Renal cortex interstitium (tissue), 11 donors: ENCODE data around the gene RAB3B. TPM values are rescaled to one million over a fixed set of nuclear protein-coding genes. Genes with fewer than 3 reads are reported as not detected.

Source experiments
- DNase-seq, 11 donors: peaks; one replicate each; pipeline ENCODE4 v3.0.0-alpha.2; 2013; ENCODE audit warnings: low read depth in 9 of 11, low spot score in 4 of 11; ENCODE audit errors: extremely low read depth in 1 of 11
- polyA plus RNA-seq, 3 donors: library from polyadenylated mRNA; unstranded; fragments of 120-200 nt; gene quantifications; one replicate each; pipeline ENCODE4 v1.2.1, GENCODE V29; 2013; ENCODE audit not compliant: insufficient read length in 3 of 3

The RAB3B gene
- polyA plus RNA-seq, 3 donors = 5.0 to 6.1 (median 5.4) TPM

DNA sequence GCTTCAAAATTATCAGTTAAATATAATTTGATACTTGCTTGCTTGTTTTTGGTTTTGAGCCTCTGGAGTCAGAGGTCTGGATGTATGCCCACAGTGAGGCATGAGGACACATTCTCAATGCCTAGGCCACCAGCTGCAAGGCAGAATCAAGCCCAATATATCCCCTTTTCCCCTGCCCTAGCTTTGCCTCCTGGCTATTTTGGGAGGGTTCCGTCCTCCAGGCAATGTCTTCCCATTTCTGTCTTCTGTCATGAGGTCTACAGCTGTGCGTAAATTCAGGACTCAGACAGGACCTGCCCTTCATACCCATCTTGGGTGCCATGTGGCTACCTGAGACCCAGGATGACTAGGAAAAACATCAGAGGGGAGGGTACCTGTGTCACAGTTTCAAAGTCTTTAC is 131.2 kb downstream of the RAB3B start:
- no peak for DNase-seq

DNA sequence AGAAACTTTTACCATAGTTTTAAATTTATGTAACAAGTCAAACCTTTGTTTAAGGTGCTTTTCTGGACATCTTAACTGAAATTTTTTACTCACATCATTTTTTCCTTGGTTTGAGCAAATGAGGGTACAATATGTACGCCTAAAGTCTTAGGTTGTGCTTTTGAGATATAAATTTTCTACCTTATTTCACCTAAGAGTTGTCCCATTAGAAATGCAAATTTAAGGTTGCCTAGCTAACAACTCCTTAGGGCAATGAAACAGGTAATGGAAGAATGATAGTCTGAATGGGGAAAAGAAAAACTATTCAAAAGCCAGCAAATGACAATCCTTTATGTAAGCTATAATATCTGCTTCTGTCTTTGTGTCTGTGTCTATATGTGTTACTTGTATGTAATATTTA is 131.6 kb downstream of the RAB3B start:
- no peak for DNase-seq

Other genes with a start within 250 kb of the RAB3B start
- gene NRDC, start 112.0 kb downstream of the RAB3B start, polyA plus RNA-seq = 100 to 1,000 TPM; 123 to 171 (median 149) TPM
- 1 to 10 TPM; 5.1 to 6.1 (median 5.4) TPM for gene KTI12, start 43.1 kb upstream of the RAB3B start, polyA plus RNA-seq
- 10 to 100 TPM; 69.3 to 75.9 (median 74.1) TPM for gene TXNDC12, start 64.5 kb upstream of the RAB3B start, polyA plus RNA-seq
- 10 to 100 TPM; 69.5 to 94.6 (median 77.1) TPM for gene BTF3L4, start 65.6 kb upstream of the RAB3B start, polyA plus RNA-seq
- 10 to 100 TPM; 32.3 to 36.2 (median 34.6) TPM for gene ZFYVE9, start 151.4 kb upstream of the RAB3B start, polyA plus RNA-seq